ENCODE results near the gene ADARB2.

The ADARB2 gene

DNA sequence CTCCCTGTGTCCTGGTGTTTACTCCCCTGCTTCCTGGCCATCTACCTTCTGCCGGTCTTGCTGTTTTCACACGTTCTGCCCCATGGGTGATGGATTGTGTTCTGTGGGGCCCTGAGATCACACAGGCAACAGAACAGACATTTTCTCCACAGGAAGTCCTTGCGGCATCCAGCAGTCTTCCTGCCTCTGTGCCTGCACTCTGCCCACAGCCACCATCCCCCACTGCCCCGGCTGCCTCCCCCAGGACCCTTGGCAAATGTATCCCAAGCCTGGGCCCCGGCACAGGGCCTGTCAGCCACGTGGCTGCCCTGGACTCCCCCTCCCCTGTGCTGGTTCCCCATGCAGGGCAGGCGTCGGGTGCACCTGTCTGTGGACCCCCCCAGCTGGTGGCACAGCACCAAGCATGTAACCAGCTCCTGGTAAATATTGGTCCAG is 497.0 kb downstream of the ADARB2 start:
- ChIA-PET POLR2A (no interaction called here), CTCF (no interaction called here)
- TF ChIP-seq FOXK2 (IDR thresholded peaks at IDR 0.05) (no peak), CTBP1 (IDR thresholded peaks at IDR 0.05; ENCODE audit: borderline replicate concordance) (no peak), LEF1 (IDR thresholded peaks at IDR 0.05; ENCODE audit: borderline replicate concordance) (no peak), NFRKB (IDR thresholded peaks at IDR 0.05) (no peak)
- DNase-seq (ENCODE audit: extremely low spot score), result no peak

DNA sequence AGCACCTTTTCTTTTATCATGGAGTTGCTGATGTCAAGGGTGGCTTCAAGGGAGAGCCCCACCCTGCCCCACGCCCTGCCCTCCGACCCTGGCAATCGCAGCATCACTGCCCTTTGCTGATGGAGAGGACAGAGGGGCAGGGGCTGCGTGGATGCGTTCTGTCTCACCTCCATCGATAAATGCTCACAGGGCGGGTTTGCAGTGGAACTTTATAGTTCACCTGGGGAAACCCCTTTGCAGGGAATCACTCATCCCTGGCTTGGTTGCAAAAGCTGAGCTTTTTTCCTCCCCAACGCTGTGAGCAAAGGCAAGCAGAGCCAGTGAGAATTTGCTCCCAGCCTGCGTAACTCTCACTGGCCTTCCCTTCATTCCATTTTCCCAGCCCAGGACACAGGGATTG is 504.3 kb downstream of the ADARB2 start:
- POLR2A ChIA-PET, result no interaction called here
- no peak for DNase-seq (ENCODE audit: extremely low spot score)
- CTCF ChIA-PET, result no interaction called here
- TF ChIP-seq, protein P1, sequence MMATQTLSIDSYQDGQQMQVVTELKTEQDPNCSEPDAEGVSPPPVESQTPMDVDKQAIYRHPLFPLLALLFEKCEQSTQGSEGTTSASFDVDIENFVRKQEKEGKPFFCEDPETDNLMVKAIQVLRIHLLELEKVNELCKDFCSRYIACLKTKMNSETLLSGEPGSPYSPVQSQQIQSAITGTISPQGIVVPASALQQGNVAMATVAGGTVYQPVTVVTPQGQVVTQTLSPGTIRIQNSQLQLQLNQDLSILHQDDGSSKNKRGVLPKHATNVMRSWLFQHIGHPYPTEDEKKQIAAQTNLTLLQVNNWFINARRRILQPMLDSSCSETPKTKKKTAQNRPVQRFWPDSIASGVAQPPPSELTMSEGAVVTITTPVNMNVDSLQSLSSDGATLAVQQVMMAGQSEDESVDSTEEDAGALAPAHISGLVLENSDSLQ (IDR thresholded peaks at IDR 0.05), result no peak
- no peak for TF ChIP-seq LEF1 (IDR thresholded peaks at IDR 0.05; ENCODE audit: borderline replicate concordance)
- no peak for TF ChIP-seq ELF4 (IDR thresholded peaks at IDR 0.05)
- TF ChIP-seq SUZ12 (IDR thresholded peaks at IDR 0.05), result no peak
- no peak for TF ChIP-seq FOXK2 (IDR thresholded peaks at IDR 0.05)
- no peak for TF ChIP-seq SP1 (IDR thresholded peaks at IDR 0.05)
- TF ChIP-seq L3MBTL2 (conservative IDR thresholded peaks at IDR 0.05), result no peak
- TF ChIP-seq HDGF (IDR thresholded peaks at IDR 0.05; ENCODE audit: borderline replicate concordance), result no peak
- TF ChIP-seq CTBP1 (IDR thresholded peaks at IDR 0.05; ENCODE audit: borderline replicate concordance), result no peak
- no peak for TF ChIP-seq FOXA1 (IDR thresholded peaks at IDR 0.05)
- no peak for TF ChIP-seq BHLHE40 (IDR thresholded peaks at IDR 0.05; ENCODE audit: borderline replicate concordance)
- no peak for TF ChIP-seq FOXM1 (IDR thresholded peaks at IDR 0.05; ENCODE audit: borderline replicate concordance)
- no peak for TF ChIP-seq NFRKB (IDR thresholded peaks at IDR 0.05)

- ChIA-PET CTCF (interaction anchor here (1.1 kb wide), 1 partner anchor 12 kb away, joined by 5 read pairs; no protein-coding TSS in a partner anchor), POLR2A (no interaction called here)
- TF ChIP-seq ELF4 (IDR thresholded peaks at IDR 0.05) (no peak), SP1 (IDR thresholded peaks at IDR 0.05) (no peak), TARDBP (IDR thresholded peaks at IDR 0.05) (0 out of 2 replicates have a peak, but pooled peaks have one; percentile 19), CTBP1 (IDR thresholded peaks at IDR 0.05; ENCODE audit: borderline replicate concordance) (peak; percentile 22; the same call in 1 of the 2 replicates)
- no peak for DNase-seq (ENCODE audit: extremely low spot score)
These were observed 505.0 kb downstream of the ADARB2 start for GRCh38 chr10:1232164-1232911.

DNA sequence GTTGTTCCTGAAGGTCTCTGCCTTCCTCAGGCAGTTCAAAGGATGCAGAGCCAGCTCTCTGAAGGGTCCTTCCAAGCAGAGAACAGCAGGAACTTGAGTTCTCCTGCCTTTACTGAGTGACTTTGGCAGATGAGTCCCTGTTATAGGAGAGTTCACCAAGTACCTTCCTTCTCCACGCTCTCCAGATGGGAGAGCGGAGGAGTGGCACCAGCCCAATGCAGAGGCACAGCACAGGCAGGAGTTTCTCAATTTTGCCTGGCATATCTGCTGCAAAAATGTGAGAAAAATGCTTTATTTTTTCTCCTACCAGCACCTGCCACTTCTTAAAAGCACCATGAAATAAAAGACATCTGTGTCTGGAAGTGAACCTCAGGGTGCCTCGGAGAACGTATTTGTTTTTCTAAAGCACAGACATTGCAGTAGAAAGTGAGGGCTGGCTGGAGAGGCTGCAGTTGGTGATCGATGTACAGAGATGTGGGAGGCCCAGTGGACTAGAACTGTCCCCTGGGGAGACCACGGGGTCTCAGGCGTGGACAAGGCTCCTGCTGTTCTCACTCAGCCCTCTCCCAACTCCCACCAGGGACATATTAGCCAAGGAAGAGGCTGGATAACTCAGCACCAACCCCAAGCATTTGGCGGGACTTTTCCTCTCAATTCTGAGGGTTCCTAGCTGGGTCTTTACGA is 506.6 kb downstream of the ADARB2 start:
- no peak for DNase-seq (ENCODE audit: extremely low spot score)
- no peak for TF ChIP-seq FOXK2 (IDR thresholded peaks at IDR 0.05)
- no peak for TF ChIP-seq LEF1 (IDR thresholded peaks at IDR 0.05; ENCODE audit: borderline replicate concordance)
- TF ChIP-seq SUZ12 (IDR thresholded peaks at IDR 0.05), result no peak
- TF ChIP-seq ELF4 (IDR thresholded peaks at IDR 0.05), result no peak
- no peak for TF ChIP-seq HDGF (IDR thresholded peaks at IDR 0.05; ENCODE audit: borderline replicate concordance)
- TF ChIP-seq ZNF384 (IDR thresholded peaks at IDR 0.05), result no peak
- TF ChIP-seq L3MBTL2 (conservative IDR thresholded peaks at IDR 0.05), result no peak
- TF ChIP-seq TARDBP (IDR thresholded peaks at IDR 0.05), result no peak
- TF ChIP-seq NFRKB (IDR thresholded peaks at IDR 0.05), result no peak
- TF ChIP-seq BHLHE40 (IDR thresholded peaks at IDR 0.05; ENCODE audit: borderline replicate concordance), result no peak
- TF ChIP-seq FOXM1 (IDR thresholded peaks at IDR 0.05; ENCODE audit: borderline replicate concordance), result no peak
- no peak for TF ChIP-seq SP1 (IDR thresholded peaks at IDR 0.05)
- TF ChIP-seq ARNT (IDR thresholded peaks at IDR 0.05), result no peak
- TF ChIP-seq CTBP1 (IDR thresholded peaks at IDR 0.05; ENCODE audit: borderline replicate concordance), result no peak
- ChIA-PET CTCF (interaction anchor here (1.0 kb wide), 1 partner anchor 13 kb away, joined by 4 read pairs; no protein-coding TSS in a partner anchor), POLR2A (no interaction called here)

GRCh38 chr10:1230138-1230537 is 507.2 kb downstream of the ADARB2 start:
- POLR2A ChIA-PET, result no interaction called here
- DNase-seq (ENCODE audit: extremely low spot score), result no peak
- TF ChIP-seq SUZ12 (IDR thresholded peaks at IDR 0.05) (no peak), ELF4 (IDR thresholded peaks at IDR 0.05) (no peak), L3MBTL2 (conservative IDR thresholded peaks at IDR 0.05) (no peak), ZNF384 (IDR thresholded peaks at IDR 0.05) (no peak), ARNT (IDR thresholded peaks at IDR 0.05) (no peak), LEF1 (IDR thresholded peaks at IDR 0.05; ENCODE audit: borderline replicate concordance) (no peak), TARDBP (IDR thresholded peaks at IDR 0.05) (no peak), NFRKB (IDR thresholded peaks at IDR 0.05) (no peak), FOXA1 (IDR thresholded peaks at IDR 0.05) (no peak), FOXK2 (IDR thresholded peaks at IDR 0.05) (no peak), SP1 (IDR thresholded peaks at IDR 0.05) (no peak), BHLHE40 (IDR thresholded peaks at IDR 0.05; ENCODE audit: borderline replicate concordance) (no peak), FOXM1 (IDR thresholded peaks at IDR 0.05; ENCODE audit: borderline replicate concordance) (no peak)
- TF ChIP-seq, protein P1 (IDR thresholded peaks at IDR 0.05), result no peak
- CTCF ChIA-PET, result interaction anchor here (1.0 kb wide), 1 partner anchor 14 kb away, joined by 4 read pairs; no protein-coding TSS in a partner anchor

- DNase-seq (ENCODE audit: extremely low spot score), result no peak
- no peak for TF ChIP-seq HDGF (IDR thresholded peaks at IDR 0.05; ENCODE audit: borderline replicate concordance)
- no peak for TF ChIP-seq SP1 (IDR thresholded peaks at IDR 0.05)
- TF ChIP-seq CTBP1 (IDR thresholded peaks at IDR 0.05; ENCODE audit: borderline replicate concordance), result no peak
- no peak for TF ChIP-seq LEF1 (IDR thresholded peaks at IDR 0.05; ENCODE audit: borderline replicate concordance)
- TF ChIP-seq L3MBTL2 (conservative IDR thresholded peaks at IDR 0.05), result no peak
- TF ChIP-seq NFRKB (IDR thresholded peaks at IDR 0.05), result no peak
- no peak for TF ChIP-seq FOXA1 (IDR thresholded peaks at IDR 0.05)
- TF ChIP-seq BHLHE40 (IDR thresholded peaks at IDR 0.05; ENCODE audit: borderline replicate concordance), result no peak
- TF ChIP-seq FOXK2 (IDR thresholded peaks at IDR 0.05), result no peak
- no peak for TF ChIP-seq ZNF384 (IDR thresholded peaks at IDR 0.05)
- TF ChIP-seq FOXM1 (IDR thresholded peaks at IDR 0.05; ENCODE audit: borderline replicate concordance), result no peak
- no peak for TF ChIP-seq ARNT (IDR thresholded peaks at IDR 0.05)
- TF ChIP-seq SUZ12 (IDR thresholded peaks at IDR 0.05), result no peak
- TF ChIP-seq TARDBP (IDR thresholded peaks at IDR 0.05), result no peak
- TF ChIP-seq, protein P1 (IDR thresholded peaks at IDR 0.05), result no peak
- no peak for TF ChIP-seq ELF4 (IDR thresholded peaks at IDR 0.05)
- ChIA-PET POLR2A (no interaction called here), CTCF (no interaction called here)
These were observed 507.8 kb downstream of the ADARB2 start for GRCh38 chr10:1229574-1229973.

All from HEK293T (cell line).